GM10266 (cell line): ENCODE measurements around the gene GALNT18.

Experiments
- DNase-seq: peaks from one replicate; pipeline ENCODE4 v3.0.0; 2012; ENCODE audit errors: extremely low spot score
- CTCF ChIP-seq: IDR thresholded peaks from 2 replicates; pipeline ENCODE4 v1.5.1; 2012; ENCODE audit warnings: mild to moderate bottlenecking, low read depth; ENCODE audit not compliant: control insufficient read depth, insufficient read depth; ENCODE audit errors: missing control alignments

Gene GALNT18

DNA sequence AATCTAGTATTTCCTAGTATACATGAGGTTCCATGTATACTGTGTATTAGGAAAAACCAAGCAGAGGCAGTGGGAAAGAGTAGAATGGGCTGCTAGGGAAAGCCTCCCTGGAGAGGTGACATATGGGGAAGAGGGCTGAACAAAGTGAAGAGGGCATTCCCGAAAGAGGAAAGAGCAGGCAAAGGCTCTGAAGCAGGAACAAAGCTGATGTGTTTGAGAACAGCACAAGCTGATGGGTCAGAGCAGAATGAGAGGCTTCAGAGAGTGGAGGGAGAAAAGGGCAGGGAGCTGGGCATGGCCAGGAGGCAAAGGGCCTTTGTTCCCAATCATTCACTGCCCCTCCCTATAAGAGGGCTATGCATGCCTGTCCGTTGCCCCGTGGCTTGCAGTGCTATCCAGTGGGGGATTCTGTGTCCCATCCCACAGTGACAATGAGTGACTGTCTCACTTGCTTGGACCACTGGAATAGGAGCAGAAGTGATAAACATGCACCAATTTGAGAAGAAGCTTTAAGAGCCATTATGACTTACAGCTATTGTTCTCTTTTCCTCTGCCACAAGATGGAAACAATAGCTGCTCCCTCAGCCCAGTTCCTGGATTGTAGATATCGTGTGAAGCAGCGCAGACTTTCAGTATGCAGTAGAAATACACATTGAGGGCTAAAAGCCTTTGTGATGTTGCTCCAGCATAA is 39.6 kb downstream of the GALNT18 start:
- TF ChIP-seq CTCF = no peak
- no peak for DNase-seq

- DNase-seq = no peak
- no peak for TF ChIP-seq CTCF
Measured at GRCh38 chr11:11581481-11581880, 40.3 kb downstream of the GALNT18 start.

- TF ChIP-seq CTCF = no peak
- DNase-seq = no peak
Measured at GRCh38 chr11:11580841-11581411, 40.9 kb downstream of the GALNT18 start.

DNA sequence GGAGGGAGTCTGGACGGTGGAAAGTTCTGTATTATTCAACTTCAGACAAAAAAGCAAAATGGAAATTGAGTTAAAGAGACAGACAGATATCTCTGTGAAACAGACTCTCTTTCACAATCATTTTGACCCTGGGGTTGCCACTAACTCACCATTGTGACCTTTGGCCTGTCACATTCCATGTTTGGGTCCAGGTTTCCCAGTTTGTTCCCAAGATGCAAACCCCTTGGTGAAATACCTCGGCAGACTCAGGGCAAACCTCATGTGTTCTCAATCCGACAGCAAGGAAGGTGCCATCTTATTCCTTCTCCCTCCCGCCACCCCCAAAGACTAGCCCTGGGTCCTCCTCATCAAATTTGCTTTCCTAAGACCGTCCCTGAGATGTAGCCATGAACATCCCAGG is 41.8 kb downstream of the GALNT18 start:
- TF ChIP-seq CTCF = no peak
- no peak for DNase-seq

- no peak for DNase-seq
- no peak for TF ChIP-seq CTCF
Measured at GRCh38 chr11:11579012-11579988, 42.5 kb downstream of the GALNT18 start.

DNA sequence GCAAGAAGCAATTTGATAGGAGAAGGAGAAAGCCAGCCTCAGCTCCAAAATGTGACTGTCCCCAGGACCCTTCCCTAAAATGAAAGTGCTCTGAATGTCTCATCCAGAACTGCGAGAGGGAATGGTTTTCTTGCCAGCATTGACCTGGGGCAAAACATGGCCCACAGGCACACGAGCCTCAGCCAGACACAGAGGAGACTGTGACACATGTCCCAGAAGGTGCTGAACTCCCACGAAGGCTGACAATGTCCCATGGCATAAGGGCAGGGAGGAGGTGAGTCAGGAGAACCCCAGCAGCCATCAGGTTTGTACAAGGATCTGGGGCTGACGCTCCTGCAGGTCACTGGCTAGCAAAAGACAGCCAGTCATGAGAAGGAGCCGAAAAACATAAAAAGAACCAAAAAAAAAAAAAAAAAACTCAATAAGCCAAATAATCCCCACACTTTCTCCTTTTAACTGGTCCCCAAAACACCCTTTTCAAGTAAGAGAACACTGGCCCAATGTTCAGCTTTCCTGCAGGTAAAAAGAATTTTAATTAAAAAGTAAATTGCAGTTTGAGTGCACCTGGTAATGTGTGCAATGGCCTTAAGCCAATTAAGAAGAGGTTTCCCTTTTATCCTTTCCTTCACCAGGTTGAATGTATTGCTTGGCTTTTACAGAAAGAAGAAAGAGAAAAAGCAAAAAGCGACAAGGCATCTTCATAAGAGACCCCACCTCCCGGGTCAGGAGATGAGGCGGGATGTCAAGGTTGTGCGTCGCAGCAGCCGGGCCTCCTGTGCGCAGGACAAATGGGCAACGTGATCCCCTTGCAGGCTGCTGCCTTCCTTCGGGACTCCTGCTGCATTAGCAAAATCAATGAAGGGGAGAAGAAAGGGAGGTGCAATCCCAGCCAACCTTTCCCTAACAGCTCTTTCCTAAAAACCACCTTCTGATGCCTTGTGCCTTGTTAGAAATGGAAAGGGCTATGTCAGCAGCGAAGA is 43.6 kb downstream of the GALNT18 start:
- no peak for TF ChIP-seq CTCF
- DNase-seq = no peak
